ENCODE data around the gene SGSH.

DNA sequence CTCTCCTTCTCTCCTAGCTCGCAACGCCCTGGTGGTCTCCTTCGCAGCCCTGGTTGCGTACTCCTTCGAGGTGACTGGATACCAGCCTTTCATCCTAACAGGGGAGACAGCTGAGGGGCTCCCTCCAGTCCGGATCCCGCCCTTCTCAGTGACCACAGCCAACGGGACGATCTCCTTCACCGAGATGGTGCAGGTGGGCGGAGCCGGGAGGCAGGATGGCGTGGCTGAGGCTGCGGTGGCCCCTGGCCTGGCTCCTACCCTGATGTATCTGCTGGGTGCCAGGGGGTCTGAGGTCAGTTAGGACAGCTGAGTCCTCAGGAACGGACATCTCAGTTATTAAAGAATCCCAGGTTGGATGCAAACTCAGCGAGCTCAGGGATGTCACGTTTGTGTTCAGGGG lies 16.8 kb upstream of the SGSH start:
- TF ChIP-seq, protein P1, sequence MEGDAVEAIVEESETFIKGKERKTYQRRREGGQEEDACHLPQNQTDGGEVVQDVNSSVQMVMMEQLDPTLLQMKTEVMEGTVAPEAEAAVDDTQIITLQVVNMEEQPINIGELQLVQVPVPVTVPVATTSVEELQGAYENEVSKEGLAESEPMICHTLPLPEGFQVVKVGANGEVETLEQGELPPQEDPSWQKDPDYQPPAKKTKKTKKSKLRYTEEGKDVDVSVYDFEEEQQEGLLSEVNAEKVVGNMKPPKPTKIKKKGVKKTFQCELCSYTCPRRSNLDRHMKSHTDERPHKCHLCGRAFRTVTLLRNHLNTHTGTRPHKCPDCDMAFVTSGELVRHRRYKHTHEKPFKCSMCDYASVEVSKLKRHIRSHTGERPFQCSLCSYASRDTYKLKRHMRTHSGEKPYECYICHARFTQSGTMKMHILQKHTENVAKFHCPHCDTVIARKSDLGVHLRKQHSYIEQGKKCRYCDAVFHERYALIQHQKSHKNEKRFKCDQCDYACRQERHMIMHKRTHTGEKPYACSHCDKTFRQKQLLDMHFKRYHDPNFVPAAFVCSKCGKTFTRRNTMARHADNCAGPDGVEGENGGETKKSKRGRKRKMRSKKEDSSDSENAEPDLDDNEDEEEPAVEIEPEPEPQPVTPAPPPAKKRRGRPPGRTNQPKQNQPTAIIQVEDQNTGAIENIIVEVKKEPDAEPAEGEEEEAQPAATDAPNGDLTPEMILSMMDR (IDR thresholded peaks at IDR 0.05) = no peak
- TF ChIP-seq POLR2A (IDR thresholded peaks at IDR 0.05) = no peak

Data from testis (tissue), 2 donors.